ENCODE results near the gene OR13J1.

OR13J1 gene

DNA sequence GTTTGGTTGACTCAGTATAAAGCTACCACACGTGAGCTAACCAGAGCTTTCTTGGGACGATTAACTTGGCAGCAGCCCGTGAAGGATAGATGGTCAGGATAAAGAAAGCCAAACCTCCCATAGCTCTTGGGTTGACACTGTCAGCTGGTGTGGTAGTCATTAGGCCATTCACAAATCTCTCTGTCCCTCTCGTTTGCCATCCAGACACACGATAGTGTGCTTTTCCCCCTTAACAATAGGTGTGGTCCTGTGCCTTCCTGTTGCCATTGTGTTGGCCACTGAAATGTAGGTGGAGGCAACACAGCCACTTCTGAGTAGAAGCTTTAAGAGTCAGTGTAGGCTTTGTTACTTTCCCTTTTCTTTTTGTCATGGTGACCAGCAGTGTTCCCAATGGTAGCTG, 11.7 kb downstream of the OR13J1 start:
- no peak for DNase-seq (ENCODE audit: low read depth)

DNA sequence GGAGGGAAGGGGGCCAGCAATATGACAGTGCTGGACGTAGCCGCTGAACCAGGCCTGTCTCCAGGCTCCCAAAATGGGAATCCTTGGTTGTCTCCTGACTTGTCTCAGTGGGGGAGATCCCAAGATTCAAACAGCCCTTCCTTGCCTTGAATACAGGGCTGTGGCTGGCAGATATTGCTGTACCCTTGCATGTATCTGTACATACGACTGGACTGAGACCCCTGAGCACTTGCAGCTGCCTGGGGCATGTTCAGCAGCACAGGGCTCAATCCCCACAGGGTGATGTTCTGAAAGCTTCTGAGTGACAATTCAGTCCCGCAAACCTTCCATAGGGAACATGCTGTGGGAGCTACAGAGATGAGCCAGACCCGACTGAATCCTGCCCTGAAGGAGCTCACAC, 13.3 kb downstream of the OR13J1 start:
- no peak for DNase-seq (ENCODE audit: low read depth)

DNA sequence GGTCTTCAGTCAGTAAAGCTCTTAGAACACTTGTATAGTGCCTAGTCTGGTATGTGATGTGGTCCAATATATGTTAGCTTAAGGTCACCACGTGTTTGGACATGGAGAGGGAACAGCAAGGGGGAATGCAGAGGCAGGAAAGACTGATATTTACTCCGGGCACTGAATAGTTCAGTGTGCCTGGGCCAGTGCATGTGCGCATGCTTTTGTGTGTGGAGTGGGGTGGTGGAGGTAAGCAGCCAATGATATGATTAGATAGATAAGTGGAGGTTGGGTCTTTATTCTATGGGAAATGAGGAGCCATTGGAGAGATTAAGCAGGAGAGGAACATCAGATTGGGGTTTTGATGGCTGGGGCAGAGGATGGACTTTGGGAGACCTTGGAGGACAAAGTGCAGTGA, 14.0 kb downstream of the OR13J1 start:
- no peak for DNase-seq (ENCODE audit: low read depth)

DNA sequence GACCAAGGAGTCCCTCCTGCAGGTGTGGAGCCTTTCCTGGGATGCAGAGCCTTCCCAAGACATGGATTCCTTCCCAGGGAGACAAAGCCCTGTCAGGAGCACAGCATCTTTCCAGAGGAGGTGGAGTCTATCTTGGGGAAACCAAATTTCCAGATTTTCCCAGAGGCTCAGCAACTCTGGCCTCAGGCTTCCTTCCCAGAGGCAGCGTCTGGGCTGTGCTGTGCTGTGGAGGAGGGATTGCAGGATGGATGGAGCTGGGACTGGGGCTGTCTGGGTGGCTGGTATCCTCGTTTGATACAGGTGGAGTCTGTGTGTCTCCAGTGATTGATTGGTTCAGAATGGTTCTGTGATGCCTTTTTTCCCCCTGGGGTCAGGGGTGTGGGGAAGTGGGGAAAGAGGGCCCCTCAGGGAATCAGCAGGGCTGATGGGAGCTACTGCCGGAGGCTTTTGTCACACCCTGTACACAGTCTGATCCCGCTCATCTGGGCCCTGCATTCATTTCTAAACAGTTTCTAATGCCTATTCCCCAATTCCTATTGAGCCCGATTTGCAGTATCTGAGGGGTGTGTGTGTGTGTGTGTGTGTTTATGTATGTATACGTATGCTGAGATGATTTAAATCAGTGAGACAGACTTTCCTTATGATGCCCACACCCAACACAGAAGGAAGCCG, 16.0 kb downstream of the OR13J1 start:
- no peak for DNase-seq (ENCODE audit: low read depth)

DNA sequence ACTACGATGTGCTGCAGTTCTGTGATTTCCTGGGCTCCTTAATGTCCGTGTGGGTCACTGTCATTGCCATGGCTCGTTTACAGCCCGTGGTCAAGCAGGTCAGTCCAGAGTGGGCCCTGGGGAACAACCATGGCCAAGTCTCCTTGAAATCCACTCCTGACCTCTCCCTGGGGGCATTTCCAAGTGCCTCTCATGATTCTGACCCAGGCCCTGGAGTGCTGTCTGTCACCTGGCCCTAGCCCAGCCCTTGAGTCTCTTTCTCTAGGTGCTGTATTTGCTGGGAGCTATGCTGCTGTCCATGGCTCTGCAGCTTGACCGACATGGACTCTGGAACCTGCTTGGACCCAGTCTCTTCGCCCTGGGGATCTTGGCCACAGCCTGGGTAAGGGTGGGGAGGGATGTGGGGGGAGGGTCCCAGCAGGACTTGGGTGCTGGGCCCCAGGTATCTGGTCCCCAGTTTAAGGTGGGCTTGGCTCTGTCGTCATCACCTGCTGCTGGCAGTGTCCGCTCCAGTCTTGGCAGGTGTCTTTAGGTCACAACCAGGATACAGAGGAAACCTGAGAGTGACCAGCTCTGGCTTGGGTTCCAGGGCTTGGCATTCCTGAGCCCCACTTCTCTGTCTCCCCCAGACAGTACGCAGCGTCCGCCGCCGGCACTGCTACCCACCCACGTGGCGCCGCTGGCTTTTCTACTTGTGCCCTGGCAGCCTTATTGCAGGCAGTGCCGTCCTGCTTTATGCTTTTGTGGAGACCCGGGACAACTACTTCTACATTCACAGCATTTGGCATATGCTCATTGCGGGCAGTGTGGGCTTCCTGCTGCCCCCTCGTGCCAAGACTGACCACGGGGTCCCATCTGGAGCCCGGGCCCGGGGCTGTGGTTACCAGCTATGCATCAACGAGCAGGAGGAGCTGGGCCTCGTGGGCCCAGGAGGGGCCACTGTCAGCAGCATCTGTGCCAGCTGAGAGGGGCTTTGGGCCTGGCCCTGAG, 17.0 kb downstream of the OR13J1 start:
- DNase-seq (ENCODE audit: low read depth) = no peak

DNA sequence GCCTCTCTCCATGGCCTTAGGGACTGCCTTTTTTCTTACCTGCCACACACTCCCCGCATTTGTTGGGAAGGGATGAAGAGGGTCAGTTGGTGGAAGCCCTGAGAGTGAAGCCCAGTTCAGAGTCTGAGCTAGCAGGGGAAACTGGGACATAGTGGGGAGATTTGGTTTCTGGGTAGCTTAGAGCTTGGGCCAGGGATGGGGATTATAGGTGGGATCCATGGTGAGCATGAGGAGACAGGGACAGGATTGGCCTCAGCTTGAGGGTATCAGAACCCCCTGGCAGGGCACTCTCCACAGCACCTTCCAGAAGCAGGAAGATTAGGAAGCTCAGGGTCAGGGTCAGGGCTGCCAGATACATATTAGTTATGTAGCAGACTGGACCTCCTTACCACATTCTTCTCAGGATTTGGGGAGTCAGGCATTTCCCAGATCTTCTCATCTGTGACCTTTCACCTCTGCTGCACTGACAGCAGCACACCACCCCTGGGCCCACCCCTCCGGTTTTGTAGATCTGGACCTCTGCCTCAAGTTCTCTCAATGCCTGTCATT, 17.9 kb downstream of the OR13J1 start:
- DNase-seq (ENCODE audit: low read depth) = no peak

DNA sequence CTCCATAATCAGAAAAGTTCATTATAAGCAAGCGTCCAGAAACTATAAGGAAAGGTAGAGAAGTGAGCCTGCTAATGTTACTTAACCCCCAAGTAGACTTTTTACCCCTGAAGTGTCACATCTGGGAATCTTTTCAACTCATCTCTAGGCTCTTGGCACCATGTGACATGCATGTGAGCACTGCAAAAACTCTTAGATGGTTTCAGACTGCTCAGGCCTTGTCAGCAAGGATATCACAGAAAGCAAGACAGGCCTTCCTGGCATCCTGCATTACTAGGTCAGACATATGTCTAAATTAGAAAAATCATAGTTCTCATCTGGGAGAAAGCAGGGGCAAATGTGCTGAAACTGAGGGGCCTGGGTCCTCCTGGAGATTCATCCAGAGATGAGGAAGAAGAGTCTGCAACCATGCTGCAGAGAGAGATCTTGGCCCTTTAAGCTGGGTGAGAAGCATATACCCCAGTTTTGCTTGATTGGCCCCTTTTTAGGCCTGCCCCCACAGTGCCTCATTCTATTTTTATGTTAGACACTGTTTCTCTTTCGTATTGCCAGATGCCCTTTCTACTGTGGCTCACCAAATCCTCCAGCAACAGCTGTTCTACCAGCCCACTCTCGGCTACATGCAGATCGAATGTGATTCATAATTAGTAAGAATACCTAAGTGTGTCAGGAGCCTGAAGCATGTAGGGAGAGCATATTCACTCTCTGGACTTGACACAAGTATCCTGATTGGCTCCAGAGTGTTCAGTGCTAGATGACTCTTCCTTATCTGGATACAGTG, 22.2 kb downstream of the OR13J1 start:
- no peak for DNase-seq (ENCODE audit: low read depth)

DNA sequence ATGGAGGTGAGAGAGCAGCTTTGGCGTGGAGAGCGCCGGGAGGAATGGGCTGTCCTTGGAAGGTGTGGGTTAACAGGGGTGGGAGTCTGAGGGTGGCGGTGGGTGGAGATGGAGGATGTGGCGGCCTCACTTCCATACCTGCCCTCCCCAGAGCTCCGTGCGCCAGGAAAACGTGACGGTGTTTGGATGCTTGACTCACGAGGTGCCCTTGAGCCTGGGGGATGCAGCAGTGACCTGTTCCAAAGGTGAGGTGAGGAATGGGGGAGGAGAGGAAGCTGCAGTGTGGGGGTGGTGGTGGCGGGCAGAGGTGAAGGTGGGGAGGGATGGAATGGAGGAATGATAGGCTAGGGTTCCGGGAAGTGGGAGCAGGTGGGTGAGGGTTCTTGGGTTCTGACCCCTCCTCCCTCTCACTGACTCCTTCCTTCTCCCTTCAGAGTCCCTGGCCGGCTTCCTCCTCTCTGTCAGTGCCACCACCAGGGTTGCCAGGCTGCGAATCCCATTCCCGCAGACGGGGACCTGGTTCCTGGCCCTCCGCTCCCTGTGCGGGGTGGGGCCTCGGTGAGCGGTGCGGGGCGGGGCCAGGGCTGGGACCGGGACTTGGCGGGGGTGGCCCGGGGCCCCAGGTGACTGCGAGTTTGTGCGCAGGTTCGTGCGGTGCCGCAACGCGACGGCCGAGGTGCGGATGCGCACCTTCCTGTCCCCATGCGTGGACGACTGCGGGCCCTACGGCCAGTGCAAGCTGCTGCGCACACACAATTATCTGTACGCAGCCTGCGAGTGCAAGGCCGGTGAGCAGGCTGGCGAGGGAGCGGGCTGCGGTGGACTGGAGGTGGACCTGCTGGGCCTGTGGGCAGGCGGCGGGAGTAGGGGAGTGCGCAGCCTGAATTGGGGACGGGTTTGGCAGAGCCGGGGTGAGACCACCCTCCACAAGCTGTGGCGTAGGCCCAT, 24.1 kb downstream of the OR13J1 start:
- no peak for DNase-seq (ENCODE audit: low read depth)

DNA sequence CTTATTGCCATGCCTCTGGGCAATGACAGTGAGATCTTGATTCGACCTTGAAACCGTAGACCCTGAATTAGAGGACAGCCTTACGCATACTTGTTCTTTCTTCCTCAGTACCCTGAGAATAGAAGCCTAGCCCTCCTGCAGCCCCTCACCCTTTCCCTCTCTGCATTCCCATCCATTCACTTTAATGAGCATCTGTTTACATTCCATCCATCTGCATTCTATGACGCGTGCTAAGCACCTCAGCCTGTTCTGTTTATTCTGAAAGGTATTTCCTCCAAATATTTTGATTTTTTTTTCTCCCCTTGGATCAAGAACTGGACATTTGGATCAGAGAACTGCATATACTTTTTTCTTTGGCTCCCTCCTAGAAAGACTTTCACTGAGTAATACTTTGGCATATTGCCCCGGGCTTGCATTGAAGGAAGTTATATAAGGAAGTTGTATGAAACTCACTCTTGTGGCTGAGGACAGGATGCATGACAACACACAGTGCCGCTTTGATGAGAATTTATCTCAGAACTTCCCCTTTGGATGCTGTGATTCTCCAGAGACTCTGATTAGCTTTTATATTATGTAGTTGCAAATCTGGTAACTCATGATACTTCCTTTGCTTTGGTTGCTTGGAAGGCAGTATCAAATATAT, 25.5 kb downstream of the OR13J1 start:
- DNase-seq (ENCODE audit: low read depth) = no peak

DNA sequence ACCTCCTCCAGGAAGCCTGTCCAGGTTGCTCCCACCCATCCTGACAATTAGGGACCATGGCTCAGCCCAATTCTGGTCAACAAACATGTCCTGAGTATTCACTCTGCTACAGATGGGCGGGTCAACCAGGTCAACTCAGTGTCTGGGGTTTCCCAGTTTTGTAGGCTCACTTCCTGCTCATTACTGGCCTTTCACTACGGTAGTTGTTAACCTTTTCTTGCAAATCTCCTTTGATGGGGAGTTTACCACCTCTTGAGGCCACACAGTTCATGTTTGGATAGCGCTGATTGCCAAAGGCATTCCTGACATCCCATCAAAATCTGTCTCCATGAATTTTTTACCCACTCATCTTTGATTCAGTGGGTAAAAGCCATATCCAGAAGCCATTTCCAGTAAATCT, 27.4 kb downstream of the OR13J1 start:
- DNase-seq (ENCODE audit: low read depth) = no peak

DNA sequence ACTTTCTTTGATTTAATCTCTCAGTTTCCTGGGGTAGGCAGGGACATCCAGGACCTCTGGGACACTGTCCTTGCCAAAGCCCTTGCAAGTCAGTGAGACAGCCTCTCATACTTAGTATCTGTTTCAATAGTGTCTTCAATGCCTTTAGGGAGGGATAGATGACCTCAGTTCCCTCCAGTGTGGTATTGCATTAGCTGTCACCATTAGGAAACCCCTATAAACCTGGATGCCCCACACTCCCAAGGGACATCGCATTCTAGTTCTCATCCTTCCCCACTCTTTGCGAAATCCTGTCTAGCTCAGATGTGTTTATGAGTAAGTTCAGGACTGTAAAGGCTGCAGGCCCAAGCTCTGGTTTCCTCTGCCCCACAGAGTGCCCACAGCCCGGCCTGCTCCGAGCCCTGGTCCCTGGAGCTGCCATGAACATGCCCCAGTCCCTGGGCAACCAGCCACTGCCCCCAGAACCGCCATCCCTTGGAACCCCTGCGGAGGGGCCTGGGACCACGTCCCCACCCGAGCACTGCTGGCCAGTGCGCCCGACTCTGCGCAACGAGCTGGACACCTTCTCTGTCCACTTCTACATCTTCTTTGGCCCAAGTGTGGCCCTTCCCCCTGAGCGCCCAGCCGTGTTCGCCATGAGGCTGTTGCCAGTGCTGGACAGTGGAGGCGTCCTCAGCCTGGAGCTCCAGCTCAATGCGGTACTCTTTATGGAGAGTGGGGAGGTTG, 28.0 kb downstream of the OR13J1 start:
- no peak for DNase-seq (ENCODE audit: low read depth)

DNA sequence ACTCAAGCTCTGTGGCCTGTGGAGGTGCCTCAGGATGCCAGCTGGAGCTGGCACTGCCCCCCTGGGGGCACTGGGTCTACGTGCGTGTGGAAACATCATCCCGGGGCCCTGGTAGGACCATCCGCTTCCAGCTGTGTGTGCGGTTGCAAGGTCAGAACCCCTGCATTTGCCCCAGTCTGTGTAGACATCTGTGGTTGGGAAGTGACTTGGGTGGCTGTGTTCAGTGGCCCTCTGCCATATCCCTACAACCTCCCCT, 28.6 kb downstream of the OR13J1 start:
- no peak for DNase-seq (ENCODE audit: low read depth)

DNA sequence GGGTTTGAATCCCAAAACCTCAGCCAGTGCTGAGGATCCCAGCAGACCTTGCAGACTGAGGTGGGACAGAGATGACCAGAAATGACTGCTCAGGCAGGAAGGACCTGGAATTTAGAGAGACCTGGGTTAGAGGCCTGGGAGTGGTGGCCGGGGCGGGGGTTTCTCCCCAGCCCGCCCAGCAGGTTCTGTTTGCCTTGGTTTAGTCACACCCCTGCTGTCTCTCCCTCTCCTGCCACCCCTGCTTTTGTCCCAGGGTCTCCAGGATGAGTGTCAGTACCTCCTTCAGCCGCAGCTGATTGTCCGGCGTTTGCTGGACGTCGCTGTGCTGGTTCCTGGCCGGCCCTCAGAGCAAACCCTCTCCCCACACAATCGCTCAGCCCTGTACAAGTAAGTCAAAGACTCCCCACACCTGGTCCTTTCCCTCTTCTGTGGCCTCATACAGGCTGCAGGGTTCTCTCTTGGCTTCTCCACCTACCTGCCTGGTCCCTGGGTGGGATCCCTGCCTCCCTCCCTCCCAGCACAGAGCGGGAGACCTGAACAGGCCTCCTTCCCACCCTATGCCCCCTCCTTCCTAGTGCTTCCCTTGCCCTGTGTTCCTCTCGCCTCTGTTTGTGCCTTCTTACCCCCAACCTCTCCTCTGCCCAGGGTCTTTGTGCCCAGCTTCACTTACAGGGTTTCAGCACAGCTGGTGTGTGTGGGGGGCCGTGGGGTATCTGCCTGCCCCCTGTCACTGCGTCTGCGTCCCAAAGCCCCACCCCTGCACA, 29.1 kb downstream of the OR13J1 start:
- no peak for DNase-seq (ENCODE audit: low read depth)

DNA sequence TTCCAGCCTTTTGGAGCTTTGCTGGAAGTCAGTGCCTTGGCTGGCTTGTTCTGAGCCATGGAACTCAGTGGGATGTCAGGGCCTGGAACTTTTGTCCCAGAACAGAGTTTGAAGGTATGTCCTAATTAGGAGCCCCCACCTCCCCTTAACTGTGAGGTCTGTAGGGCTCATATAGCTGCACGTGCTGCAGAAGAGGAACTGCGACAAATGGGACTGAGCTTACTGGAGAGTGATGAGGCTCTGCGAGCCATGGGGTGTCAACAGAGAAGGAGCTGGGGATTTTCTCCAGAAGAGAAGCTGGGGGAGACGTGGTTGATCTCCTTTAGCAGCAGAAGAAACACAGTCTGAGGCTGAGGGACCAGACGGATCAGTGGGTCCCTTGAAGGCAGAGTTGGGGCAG, 30.3 kb downstream of the OR13J1 start:
- DNase-seq (ENCODE audit: low read depth) = no peak

DNA sequence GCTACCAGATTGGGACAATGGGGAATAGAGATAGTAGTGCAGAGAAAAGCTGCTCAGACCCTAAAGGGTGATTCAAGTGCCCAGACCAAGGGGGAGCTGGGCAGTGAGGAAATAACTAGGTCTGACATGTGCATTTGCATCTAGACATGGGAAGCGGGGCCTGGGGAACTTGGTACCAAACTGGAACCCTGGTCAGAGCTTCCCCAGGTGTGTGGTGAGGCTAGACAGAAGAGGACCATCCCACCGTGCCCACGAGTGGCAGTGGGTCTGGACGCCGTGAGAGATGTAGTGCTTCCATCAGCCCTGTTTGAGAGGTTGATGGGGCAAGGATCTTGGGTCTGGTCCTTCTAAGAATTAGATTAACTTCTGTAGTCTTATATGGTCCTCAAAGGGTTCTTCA, 33.6 kb downstream of the OR13J1 start:
- no peak for DNase-seq (ENCODE audit: low read depth)

DNA sequence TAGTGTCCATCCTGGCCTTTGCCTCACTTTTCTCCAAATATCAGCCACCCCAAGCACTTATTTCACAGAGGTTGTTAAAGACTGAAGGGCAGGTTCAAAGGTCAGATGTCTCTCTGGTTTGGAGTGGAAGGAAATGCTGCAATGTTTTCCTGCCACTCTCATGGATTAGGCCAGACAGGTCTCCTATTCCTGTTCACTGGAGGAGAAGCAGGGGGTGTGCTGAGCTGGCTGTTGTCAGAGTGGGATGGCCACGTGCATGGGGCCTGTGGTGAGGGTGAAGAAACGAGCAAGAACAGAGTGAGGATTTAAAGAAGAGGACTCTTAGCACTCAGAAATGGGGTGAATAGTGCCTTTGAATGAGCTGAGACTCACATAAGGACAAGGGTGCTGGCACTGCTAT, 34.4 kb downstream of the OR13J1 start:
- DNase-seq (ENCODE audit: low read depth) = no peak

DNA sequence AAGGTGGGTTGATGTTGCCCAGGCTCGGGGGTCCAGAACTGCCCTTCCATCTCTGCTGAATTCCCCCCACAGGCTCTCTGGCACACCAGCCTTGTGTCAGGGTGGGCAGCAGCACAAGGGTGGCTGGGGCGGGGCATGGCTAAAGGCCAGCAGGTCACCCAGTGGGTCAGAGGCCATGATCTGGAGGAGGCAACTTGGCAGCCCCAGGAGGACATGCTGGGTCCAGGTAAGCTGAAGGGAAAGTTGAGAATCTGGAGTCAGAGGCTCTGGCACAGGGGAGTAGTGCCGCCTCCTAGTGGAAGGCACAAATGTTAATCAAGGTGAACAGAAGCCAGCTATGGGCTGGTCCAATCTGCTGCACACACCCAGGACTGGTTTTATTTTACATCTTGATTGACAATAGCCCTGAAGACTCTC, 35.0 kb downstream of the OR13J1 start:
- no peak for DNase-seq (ENCODE audit: low read depth)

DNA sequence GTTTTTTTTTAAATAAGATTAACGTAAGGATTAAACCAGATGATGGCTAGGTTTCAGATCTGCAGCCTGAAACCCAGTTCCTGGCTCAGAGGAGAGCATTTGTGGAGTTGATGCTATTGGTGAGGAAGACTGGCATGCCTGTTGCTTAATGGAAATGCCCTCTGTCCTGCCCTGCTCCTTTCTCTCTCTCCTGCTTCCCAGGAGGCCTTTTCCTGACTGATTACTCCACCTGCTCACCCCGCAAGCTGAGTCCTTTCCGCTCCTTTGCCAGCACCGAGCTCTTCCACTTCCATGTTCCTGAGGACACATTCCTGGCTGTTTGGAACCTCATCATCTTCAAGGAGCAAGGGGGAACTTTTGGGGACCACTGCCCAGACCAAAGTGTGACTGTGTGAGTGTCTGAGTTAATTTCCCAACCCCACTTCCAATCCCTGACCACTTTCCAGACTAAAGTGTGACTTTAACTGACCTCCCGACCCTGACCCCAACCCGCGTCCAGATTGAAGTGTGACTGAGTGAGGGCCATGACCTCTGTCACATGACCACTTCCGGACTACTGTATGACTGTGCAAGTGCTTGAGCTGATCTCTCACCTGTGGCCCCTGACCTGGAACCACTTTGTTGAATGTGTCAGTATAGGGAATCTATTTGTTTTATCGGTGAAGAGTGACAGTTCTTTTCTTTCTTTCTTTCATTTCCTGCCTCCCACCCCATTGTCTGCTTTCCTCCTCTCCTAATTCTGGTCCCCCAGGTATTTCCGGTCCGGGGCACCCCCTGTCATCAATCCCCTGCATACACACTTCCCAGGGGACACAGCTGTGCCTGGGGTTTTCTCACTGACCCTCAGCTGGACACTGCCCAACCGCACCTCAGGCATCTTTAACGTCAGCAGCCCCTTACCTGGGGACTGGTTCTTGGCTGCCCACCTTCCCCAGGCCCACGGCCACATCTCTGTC, 35.7 kb downstream of the OR13J1 start:
- DNase-seq (ENCODE audit: low read depth) = no peak

Measured in CMK (cell line).